Omental fat pad (tissue), 4 donors: ENCODE data around the gene PHF24. TPM values are rescaled to one million over a fixed set of nuclear protein-coding genes. Genes with fewer than 3 reads are reported as not detected.
"Not testable (repeated sequence)": the region's sequence is repeated elsewhere in the genome, so short reads cannot be mapped to it uniquely, and the experiment has no call there.

ENCODE experiments used
- ATAC-seq: fragments of 150-250 bp; one replicate; pipeline ENCODE4 v1.9.1; 2016; ENCODE audit warnings: mild to moderate bottlenecking, moderate library complexity; ENCODE audit not compliant: low FRiP score
- DNase-seq: peaks from one replicate; pipeline ENCODE4 v3.0.0-alpha.2; 2019; ENCODE audit warnings: low spot score
- total RNA-seq, 4 donors: library from RNA; depleted of rRNA; stranded (reverse); fragments of >200 nt; gene quantifications; one replicate each; pipeline ENCODE4 v1.1.0, GENCODE V29; 2016
- TF ChIP-seq, protein P1 (sequence below), 3 donors: fragments of 450-650 bp; IDR thresholded peaks; one replicate each; pipeline ENCODE4 v1.5.1; 2016 to 2017; ENCODE audit warnings: antibody characterized with exemption in 3 of 3, mild to moderate bottlenecking in 3 of 3, moderate library complexity in 2 of 3

The PHF24 gene
- total RNA-seq, 4 donors from 2014 or later = 0.28 to 0.95 (median 0.84) TPM; not detected in 1

DNA sequence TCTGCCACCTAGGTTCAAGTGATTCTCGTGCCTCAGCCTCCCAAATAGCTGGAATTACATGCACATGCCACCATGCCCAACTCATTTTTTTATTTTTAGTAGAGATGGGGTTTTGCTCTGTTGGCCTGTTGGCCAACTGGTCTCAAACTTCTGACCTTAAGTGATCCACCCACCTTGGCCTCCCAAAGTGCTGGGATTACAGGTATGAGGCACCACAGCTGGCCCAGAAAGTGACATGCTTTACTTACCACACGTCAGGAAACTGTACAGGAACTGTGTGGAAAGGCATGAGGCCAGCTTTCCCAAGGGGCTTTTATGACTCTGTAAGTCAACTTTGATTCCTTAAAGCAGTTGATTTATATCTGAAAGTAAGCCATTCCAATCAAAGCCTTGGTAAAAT is 56.4 kb downstream of the PHF24 start:
- TF ChIP-seq, protein P1, sequence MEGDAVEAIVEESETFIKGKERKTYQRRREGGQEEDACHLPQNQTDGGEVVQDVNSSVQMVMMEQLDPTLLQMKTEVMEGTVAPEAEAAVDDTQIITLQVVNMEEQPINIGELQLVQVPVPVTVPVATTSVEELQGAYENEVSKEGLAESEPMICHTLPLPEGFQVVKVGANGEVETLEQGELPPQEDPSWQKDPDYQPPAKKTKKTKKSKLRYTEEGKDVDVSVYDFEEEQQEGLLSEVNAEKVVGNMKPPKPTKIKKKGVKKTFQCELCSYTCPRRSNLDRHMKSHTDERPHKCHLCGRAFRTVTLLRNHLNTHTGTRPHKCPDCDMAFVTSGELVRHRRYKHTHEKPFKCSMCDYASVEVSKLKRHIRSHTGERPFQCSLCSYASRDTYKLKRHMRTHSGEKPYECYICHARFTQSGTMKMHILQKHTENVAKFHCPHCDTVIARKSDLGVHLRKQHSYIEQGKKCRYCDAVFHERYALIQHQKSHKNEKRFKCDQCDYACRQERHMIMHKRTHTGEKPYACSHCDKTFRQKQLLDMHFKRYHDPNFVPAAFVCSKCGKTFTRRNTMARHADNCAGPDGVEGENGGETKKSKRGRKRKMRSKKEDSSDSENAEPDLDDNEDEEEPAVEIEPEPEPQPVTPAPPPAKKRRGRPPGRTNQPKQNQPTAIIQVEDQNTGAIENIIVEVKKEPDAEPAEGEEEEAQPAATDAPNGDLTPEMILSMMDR (IDR thresholded peaks at IDR 0.05) = no peak
- no peak for DNase-seq

DNA sequence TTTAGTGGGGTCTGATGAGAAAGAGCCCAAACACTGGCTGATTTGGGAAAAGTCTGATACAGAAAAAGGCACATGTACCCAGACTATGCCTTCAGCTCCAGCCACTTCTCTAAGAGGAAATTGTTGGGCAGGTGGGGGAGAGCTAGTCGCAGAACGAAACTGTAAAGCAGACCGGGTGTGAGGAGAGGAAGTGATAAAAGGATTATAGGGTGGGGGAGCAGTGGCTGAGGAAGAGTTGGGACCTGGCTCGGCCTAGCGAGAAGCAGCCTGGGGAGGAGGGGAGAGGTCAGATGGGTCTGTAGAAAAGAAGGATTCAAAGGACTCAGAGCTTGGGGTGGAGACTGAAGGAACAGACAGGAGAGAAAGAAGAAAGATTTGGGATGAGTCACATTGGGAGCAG is 65.4 kb downstream of the PHF24 start:
- DNase-seq, ATAC-seq: not testable (repeated sequence)

More for the DNA sequence above, 56.4 kb downstream of the PHF24 start:
- no peak for ATAC-seq

DNA sequence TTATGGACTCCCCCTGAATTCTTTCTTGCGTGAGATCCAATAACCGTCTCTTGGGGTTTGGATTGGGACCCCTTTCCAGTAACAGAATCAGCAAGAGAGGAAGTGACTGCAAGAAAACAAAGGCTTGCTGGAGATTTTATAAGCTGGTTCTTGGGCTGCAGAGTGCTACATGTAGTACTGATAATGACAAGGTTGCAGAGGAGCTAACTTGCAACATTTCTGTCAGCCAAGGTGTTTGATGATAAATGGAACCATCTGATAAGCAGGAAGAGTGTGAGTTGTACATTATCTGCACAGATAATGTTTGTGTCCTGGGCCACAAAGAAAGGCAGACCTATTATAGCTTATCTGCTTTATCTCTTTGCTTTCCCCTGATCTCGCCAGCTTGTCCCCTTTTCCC is 68.6 kb downstream of the PHF24 start:
- DNase-seq (no peak), ATAC-seq (no peak)
- TF ChIP-seq, protein P1 (IDR thresholded peaks at IDR 0.05) = no peak

DNA sequence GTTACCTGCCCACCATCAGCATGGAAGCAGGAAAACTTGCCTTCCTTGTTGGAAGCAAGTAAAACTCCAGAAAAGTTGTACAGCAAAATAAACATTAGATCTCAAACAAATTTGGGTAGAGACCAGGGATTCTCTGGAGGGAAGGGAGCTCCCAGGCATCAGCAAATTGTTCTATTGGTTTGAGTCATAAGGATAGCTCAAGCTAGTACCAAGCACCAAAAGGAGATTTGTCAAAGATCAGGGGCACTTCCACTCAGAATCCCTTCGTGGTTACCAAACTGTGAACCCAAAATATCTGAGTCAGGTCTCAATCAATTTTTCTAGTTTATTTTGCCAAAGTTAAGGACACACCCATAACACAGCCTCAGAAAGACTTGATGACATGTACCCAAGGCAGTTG is 69.3 kb downstream of the PHF24 start:
- DNase-seq = no peak
- TF ChIP-seq, protein P1 (IDR thresholded peaks at IDR 0.05) = no peak
- peak; percentile 74 for ATAC-seq

DNA sequence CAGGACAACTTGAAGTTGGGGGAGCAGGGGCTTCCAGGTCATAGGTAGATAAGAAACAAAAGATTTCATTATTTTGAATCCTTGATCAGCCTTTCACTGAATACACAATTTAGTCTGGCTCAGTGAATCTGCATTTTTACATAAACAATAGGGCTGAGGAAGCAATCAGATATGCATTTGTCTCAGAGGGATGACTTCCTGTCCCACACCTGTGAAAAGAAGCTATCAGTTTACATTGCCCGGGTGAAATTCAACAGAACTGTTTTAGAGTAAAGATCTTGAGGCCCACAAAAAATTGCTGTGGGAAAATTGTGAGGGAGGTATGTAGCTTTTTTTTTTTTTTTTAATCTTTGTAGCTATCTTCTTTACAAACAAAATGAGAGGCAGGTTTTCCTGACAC is 69.8 kb downstream of the PHF24 start:
- no peak for ATAC-seq

DNA sequence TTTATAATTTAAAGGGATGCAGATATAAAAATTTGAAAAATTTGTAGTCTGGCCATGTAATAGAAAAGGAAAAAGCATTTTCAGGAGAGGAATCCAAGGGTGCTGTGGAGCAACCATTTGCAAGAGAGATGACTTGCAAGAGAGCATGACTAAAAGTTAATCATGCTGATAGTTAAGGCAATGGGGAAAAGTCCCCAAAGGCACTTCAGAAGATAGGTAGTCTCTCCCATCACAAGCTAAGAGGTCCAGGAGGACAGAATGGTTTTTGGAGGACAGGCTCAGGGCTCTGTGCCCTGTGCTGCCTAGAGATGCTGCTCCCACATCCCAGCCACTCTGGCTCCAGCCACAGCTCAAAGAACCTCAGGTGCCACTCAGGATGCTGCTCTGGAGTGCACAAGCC is 70.3 kb downstream of the PHF24 start:
- no peak for ATAC-seq
- DNase-seq = no peak
- TF ChIP-seq, protein P1 (IDR thresholded peaks at IDR 0.05) = no peak

More for the DNA sequence above, 69.8 kb downstream of the PHF24 start:
- TF ChIP-seq, protein P1 (IDR thresholded peaks at IDR 0.05) = no peak
- DNase-seq = no peak

DNA sequence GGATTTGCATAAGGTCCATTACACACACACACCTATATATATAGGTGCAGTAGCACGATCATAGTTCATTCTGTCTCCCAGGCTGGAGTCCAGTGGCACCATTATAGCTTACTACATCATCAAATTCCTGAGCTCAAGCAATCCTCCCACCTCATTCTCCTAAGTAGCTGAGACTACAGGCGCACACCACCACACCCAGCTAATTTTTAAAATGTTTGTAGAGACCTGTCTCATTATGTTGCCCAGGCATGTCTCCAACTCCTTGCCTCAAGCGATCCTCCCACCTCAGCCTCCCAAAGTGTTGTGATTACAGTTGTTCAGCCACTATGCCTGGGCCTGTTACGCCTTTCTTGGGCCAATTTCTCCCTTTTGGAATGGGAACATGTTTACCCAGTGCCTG is 71.2 kb downstream of the PHF24 start:
- DNase-seq (no peak), ATAC-seq (no peak)
- TF ChIP-seq, protein P1 (IDR thresholded peaks at IDR 0.05) = no peak

DNA sequence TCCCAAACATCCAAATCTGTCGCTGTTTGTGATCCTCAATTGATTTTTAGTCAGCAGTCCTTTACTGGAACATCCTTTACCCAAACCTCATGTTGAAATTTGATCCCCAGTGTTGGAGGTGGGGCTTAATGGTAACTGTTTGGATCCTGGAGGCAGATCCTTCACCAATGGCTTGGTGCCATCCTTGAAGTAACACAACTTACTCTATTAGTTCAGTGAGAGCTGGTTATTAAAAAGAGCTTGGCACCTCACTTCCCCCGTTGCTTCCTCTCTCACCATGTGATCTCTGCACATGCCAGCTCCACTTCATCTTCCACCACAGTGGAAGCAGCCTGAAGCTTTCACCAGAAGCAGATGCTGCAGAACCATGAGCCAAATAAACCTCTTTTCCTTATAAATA is 71.8 kb downstream of the PHF24 start:
- no peak for ATAC-seq
- DNase-seq = no peak
- TF ChIP-seq, protein P1 (IDR thresholded peaks at IDR 0.05) = no peak
